GM19238 (cell line): ENCODE measurements around the gene GMIP.

Source experiments
- DNase-seq: peaks from one replicate; pipeline ENCODE4 v3.0.0; 2011; ENCODE audit warnings: low spot score; ENCODE audit not compliant: insufficient read length

The GMIP gene

GRCh38 chr19:19661141-19661674 lies 17.8 kb upstream of the GMIP start:
- no peak for DNase-seq

- no peak for DNase-seq
Observed at GRCh38 chr19:19659646-19660245, 16.3 kb upstream of the GMIP start.

GRCh38 chr19:19657397-19657783 lies 13.9 kb upstream of the GMIP start:
- DNase-seq, result no peak

GRCh38 chr19:19656451-19657396 lies 13.3 kb upstream of the GMIP start:
- DNase-seq, result no peak

- DNase-seq, result no peak
Observed at GRCh38 chr19:19655641-19656343, 12.3 kb upstream of the GMIP start.

- DNase-seq, result no peak
Observed at GRCh38 chr19:19655051-19655594, 11.7 kb upstream of the GMIP start.

GRCh38 chr19:19654441-19654840 lies 11.0 kb upstream of the GMIP start:
- no peak for DNase-seq

- no peak for DNase-seq
Observed at GRCh38 chr19:19653597-19654147, 10.2 kb upstream of the GMIP start.

- no peak for DNase-seq
Observed at GRCh38 chr19:19652482-19653295, 9.2 kb upstream of the GMIP start.

GRCh38 chr19:19651076-19651475 lies 7.6 kb upstream of the GMIP start:
- no peak for DNase-seq

GRCh38 chr19:19650331-19650730 lies 6.9 kb upstream of the GMIP start:
- no peak for DNase-seq

- DNase-seq, result no peak
Observed at GRCh38 chr19:19649580-19649995, 6.1 kb upstream of the GMIP start.

- no peak for DNase-seq
Observed at GRCh38 chr19:19649155-19649554, 5.7 kb upstream of the GMIP start.

- no peak for DNase-seq
Observed at GRCh38 chr19:19647037-19647835, 3.8 kb upstream of the GMIP start.

GRCh38 chr19:19645233-19645870 lies 1.9 kb upstream of the GMIP start:
- DNase-seq, result no peak

GRCh38 chr19:19644054-19644388 lies 564 bp upstream of the GMIP start:
- DNase-seq, result no peak

GRCh38 chr19:19642506-19643157 lies 825 bp downstream of the GMIP start:
- DNase-seq, result peak; percentile 72

- DNase-seq, result no peak
Observed at GRCh38 chr19:19637523-19638251, 5.8 kb downstream of the GMIP start.
